H1 (cell line): ENCODE measurements around the gene CXADR. TPM values are rescaled to one million over a fixed set of nuclear protein-coding genes. Genes with fewer than 3 reads are reported as not detected.

Experiments
- BACH1 ChIP-seq: IDR thresholded peaks from 2 replicates; pipeline ENCODE4 v1.6.1; 2012; ENCODE audit warnings: low read length, improper control_type of control experiment
- BRCA1 ChIP-seq: IDR thresholded peaks from 2 replicates; pipeline ENCODE4 v1.6.1; 2012; ENCODE audit warnings: low read depth, low read length, improper control_type of control experiment
- CREB1 ChIP-seq: IDR thresholded peaks from 2 replicates; pipeline ENCODE4 v1.6.1; 2012; ENCODE audit warnings: inconsistent platforms
- GABPA ChIP-seq: IDR thresholded peaks from 2 replicates; pipeline ENCODE4 v1.6.1; 2011; ENCODE audit warnings: mild to moderate bottlenecking, low read length, moderate library complexity, borderline replicate concordance; ENCODE audit not compliant: insufficient read depth
- HDAC6 ChIP-seq: IDR thresholded peaks from one replicate; pipeline ENCODE4 v1.7.1; 2012; ENCODE audit warnings: low read depth, mild to moderate bottlenecking, inconsistent platforms, low read length, moderate library complexity
- KDM4A ChIP-seq: IDR thresholded peaks from one replicate; pipeline ENCODE4 v1.7.1; 2012; ENCODE audit warnings: low read depth, mild to moderate bottlenecking, moderate library complexity, low read length, inconsistent platforms; ENCODE audit not compliant: severe bottlenecking
- NRF1 ChIP-seq: IDR thresholded peaks from 2 replicates; pipeline ENCODE4 v1.6.1; 2011; ENCODE audit warnings: mild to moderate bottlenecking, low read depth, low read length, improper control_type of control experiment
- RAD21 ChIP-seq, 2 experiments: IDR thresholded peaks in 1 of 2; conservative IDR thresholded peaks in 1 of 2; 2 replicates each; pipeline ENCODE4 v1.6.1; 2011; ENCODE audit warnings: low read depth in 2 of 2, low read length in 2 of 2, improper control_type of control experiment in 1 of 2, inconsistent platforms in 1 of 2, mild to moderate bottlenecking in 1 of 2, moderate library complexity in 1 of 2
- SP4 ChIP-seq: IDR thresholded peaks from 2 replicates; pipeline ENCODE4 v1.6.1; 2012; ENCODE audit warnings: low read length, inconsistent platforms
- polyA plus RNA-seq, 7 experiments: library from polyadenylated mRNA; depleted of rRNA in 3 of 7; stranded (reverse) in 5 of 7; unstranded in 2 of 7; fragments of >200 nt in 5 of 7; fragments of 200-250 nt in 2 of 7; gene quantifications; 1 replicate in 5 of 7; 2 replicates in 1 of 7; 4 replicates in 1 of 7; pipeline versions ENCODE4 v1.2.1 to v1.2.3, GENCODE V29; 2011 to 2013; ENCODE audit warnings: missing spikeins in 2 of 7, mixed read lengths in 2 of 7
- total RNA-seq: library from RNA; stranded (reverse); fragmentation: NEBNext Ultra II Directional; extraction: Animal tissue kit (Norgen Biotek cat#: 25700); gene quantifications from 2 replicates; pipeline ENCODE4 v1.2.1, GENCODE V29; 2021

CXADR gene
- total and polyA plus RNA-seq, 2 of the 8 experiments (the other 6 are each of a cell fraction or from before 2014, with no cell fraction given) = 45.6 to 145 TPM

GRCh38 chr21:17580319-17580718 is 67.5 kb downstream of the CXADR start (continued):
- TF ChIP-seq GABPA (no peak), BRCA1 (no peak), BACH1 (no peak), SP4 (no peak), NRF1 (no peak), RAD21 (IDR thresholded peaks at IDR 0.05 in 1 of 2, conservative IDR thresholded peaks at IDR 0.05 in 1 of 2; ENCODE audit: low read depth in 2 of 2, low read length in 2 of 2) (no peak), HDAC6 (no peak), CREB1 (no peak), KDM4A (no peak)
